SKM-1 (cell line): Measurements from ENCODE around the gene RIPPLY3.
A peak's percentile ranks its signal among the peaks of the same experiment; 100 is the strongest.
"Not testable (repeated sequence)": the region's sequence is repeated elsewhere in the genome, so short reads cannot be mapped to it uniquely, and the experiment has no call there.

Source experiments
- DNase-seq: peaks from one replicate; lab custom pipeline; 2025; ENCODE audit not compliant: unreplicated experiment; lab: John Stamatoyannopoulos, UW

Gene RIPPLY3

DNA sequence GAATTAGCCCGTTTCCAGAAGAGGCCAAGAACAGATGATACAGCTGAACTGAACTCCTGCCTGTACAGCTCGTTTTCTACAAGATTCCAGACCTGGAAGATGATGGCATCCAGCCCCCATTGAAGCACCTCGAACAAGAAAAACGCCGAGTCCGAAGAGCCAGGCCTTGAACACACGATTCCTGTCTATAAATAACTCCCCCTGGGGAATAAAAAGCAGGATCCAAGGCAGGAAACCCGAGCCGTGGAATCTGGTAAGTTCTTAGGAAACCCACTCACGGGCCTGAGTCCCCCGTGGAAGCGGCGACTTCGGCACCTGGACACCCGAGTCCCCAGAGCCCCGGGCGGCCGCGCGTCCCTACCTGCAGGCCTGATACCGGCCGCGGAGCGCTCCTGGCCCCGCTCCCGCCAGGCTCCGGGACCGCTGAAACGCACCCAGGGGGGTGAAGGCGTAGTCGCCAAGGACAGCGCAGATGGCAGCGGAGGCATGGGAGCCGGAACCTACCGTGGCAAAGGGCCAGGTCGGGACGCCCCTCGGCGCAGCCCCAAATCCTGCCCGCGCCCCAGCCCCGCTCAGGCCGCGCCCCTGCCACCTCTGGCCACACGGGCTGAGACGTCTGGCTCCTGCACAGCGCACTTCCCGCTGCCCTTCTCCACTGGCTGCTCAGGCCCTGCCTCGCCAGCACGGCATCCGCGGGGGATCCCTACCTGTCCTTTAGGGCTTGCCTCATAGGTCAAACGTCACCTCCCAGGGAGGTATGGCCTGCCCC is 26.0 kb upstream of the RIPPLY3 start:
- no peak for DNase-seq

- no peak for DNase-seq
Observed at GRCh38 chr21:36981049-36981391, 25.5 kb upstream of the RIPPLY3 start.

- no peak for DNase-seq
Observed at GRCh38 chr21:36981977-36982700, 24.4 kb upstream of the RIPPLY3 start.

GRCh38 chr21:36985751-36986594 is 20.5 kb upstream of the RIPPLY3 start:
- no peak for DNase-seq

- no peak for DNase-seq
Observed at GRCh38 chr21:36987845-36988244, 18.7 kb upstream of the RIPPLY3 start.

DNA sequence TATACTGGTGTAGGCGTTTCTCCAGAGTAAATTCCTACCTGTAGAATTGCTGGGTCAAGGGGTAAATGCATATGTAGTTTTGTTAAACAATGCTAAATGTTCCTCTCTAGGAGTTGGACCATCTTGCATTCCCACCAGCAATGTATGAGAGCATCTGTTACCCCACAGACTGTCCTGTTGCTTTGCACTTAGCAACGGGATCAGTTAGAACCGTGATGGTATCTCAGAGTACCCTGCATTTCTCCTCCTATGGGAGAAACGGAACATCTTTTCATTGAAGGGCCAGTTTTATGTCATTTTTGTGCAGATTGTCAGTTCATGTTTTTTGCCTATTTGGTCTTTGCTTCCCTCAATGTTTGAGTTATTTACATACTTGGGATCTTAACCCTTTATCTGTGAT is 18.0 kb upstream of the RIPPLY3 start:
- DNase-seq: no peak

GRCh38 chr21:36989199-36989698 is 17.3 kb upstream of the RIPPLY3 start:
- DNase-seq: peak; percentile 92

GRCh38 chr21:36989699-36990507 is 16.6 kb upstream of the RIPPLY3 start:
- DNase-seq: peak; percentile 92

GRCh38 chr21:36990508-36991205 is 15.8 kb upstream of the RIPPLY3 start:
- DNase-seq: no peak

DNA sequence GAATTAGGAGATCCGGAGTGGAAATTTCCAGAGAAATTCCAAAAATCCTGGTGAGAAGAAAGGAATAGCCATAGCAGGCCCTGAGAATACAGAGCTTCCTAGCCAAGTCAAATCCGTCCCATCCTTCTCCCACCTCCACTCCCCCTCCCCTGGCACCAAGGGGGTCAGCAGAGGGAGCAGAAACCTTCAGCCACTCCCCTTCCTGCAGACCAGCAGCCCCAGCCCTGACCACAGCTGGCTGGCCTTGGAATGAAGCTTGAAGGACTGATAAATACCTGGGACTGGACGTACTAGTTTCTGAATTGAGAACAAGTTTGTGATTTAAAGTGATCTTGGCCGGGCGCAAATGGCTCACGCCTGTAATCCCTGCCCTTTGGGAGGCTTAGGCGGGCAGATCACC is 13.8 kb upstream of the RIPPLY3 start:
- DNase-seq: no peak

DNA sequence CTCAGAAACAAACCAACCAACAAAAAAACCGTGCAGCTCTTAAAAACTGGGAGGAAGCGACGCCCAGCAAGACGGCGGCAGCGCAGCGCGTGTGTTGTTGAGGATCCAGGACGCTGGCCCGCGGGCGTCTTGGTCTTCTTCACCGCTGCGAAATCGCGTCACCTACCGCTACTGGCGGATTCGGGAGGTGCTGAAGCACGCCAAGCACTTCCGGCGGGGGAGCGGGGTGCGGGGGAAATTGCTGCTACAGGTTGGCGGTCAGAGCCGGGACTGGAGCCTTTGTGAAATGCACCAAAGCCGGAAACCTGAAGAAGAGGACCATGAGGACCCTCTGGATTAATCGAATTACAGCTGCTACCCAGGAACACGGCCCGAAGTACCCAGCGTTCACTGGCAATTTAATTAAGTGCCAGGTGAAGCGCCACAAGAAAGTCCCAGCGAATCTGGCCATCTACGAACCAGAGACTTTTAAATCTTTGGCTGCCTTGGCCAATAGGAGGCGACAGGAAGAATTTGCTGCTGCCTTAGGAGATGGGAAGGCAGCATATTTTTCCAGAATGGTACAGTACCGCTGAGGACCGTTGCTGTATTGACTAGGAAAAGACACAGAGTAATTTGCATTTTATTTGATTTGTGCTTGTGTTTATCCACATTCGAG is 11.9 kb upstream of the RIPPLY3 start:
- DNase-seq: no peak

DNA sequence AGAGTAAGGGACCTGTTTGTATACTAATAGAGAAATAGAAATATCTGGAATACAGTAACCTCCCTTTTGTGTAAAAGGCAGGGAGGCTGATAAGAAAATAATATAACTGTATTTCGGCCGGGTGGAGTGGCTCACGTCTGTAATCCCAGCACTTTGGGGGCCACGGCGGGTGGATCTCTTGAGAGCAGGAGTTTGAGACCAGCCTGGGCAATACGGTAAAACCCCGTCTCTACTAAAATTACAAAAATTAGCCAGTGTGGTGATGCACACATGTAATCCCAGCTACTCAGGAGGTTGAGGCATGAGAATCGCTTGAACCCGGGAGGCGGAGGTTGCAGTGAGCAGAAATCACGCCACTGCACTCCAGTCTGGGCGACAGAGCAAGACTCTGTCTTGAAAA is 11.2 kb upstream of the RIPPLY3 start:
- not testable (repeated sequence) for DNase-seq

DNA sequence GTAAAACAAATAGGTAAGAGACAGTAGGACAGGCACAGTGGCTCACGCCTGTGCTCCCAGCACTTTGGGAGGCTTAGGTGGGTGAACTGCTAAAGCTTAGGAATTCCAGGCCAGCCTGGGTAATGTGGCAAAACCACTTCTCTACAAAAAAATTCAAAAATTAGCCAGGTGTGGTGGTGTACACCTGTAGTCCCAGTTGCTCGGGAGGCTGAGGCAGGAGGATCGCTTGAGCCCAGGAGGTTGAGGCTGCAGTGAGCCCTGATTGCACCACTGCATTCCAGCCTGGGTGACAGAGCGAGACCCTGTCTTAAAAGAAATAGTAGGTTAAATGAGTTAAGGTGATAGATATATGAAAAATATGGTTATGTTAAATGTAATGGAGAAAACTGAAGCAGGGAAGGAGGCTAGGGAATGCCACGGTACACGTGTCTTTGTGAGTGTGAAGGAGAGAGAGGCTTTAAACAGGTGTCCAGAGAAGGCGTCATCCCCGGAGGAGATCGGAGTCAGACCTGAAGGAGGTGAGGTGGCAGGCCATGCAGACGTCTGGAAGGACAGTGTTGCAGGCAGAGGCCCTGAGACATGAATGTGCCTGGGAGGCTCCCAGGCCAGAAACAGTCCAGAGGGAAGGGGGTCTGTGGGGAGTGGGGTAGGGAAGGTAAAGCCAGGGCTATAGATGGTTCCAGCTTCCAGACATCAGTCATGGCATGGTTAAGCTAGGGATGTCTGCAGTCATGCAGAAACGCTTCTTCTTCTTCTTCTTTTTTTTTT is 7.2 kb upstream of the RIPPLY3 start:
- no peak for DNase-seq

DNA sequence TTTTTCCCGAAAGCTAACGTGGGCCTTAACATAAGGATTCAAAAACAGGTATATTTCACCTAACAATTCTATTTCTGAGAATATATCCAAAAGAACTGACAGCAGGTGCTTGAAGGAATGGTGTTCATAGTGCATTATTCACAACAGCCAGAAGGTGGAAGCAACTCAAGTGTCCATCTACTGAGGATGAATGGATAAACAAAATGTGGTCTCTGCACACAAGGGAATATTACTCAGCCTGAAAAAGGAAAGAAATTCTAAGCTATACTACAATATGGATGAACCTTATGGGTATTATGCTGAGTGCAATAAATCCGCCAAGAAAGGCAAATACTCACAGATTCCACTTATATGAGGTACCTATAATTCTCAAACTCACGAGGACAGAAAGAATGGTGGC is 6.1 kb upstream of the RIPPLY3 start:
- DNase-seq: no peak

GRCh38 chr21:37001441-37001840 is 5.1 kb upstream of the RIPPLY3 start:
- DNase-seq: no peak

GRCh38 chr21:37002851-37003250 is 3.7 kb upstream of the RIPPLY3 start:
- not testable (repeated sequence) for DNase-seq

- DNase-seq: not testable (repeated sequence)
Observed at GRCh38 chr21:37003917-37004316, 2.6 kb upstream of the RIPPLY3 start.

DNA sequence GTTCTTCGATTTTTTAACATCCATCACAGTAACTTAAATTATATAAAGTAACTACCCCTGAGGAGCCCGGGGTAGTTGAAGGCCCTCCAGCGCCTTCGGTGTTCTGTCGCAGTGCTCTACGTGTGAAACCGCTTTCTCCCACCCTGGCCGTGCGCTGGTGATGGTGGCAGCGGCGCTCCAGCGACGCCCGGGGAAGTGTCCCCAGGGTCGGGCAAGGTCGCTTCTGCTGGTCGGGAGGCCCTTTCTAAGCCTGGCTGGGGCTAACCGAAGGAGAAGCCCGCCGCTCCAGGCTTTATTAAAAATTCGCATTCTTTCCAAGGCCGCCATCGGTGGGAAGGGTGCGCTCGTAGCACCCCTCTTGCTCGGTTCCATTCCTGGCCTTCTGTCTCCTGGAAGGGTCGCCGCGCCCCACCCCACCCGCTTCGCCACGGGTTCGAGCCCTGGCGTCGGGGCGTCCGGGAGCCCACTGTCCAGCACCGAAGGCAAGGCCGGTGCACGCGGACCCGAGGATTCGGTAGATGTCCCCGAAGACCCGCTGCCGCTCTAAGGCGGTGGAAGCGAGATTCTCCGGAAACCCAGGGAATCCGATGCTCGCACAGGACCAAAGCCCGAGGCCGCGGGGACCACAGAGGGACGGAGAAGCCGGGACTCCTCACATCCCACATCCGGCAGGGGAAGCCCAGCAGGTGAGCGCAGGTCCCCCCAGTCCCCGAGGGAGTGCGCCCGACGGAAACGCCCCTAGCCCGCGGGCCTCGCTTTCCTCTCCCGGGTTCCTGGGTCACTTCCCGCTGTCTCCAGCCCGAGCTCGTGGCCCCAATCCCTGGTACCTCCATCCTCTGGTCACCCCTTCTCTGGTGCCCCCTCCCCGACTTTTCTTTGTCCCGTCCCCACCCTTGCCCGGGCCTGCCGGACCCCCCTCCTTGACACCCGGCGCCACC is 685 bp upstream of the RIPPLY3 start:
- no peak for DNase-seq
